ENCODE results near the gene SH3GL2.

SH3GL2 gene

GRCh38 chr9:17611917-17612316, 33.1 kb downstream of the SH3GL2 start:
- no peak for DNase-seq

DNA sequence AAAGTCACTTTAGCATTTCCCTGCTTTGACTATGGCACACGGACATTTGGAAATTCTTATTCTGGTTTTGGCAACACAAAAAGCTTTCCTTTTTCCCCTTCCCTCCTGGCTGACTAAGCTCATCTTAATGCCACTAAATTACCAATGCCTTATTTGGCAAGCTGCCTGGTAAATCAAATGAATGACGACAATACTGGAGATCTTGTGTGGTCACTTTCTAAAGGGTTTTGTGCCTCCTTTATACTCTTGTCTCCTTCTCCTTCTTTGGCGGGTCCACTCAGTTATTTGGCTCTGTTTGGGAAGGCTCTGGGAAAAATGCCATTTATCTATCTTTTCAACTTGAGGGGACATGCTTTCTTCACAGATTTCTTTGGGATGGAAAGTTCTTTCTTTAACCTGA, 34.9 kb downstream of the SH3GL2 start:
- DNase-seq = peak; percentile 7

GRCh38 chr9:17614250-17614649, 35.4 kb downstream of the SH3GL2 start:
- no peak for DNase-seq

GRCh38 chr9:17614903-17615302, 36.0 kb downstream of the SH3GL2 start:
- no peak for DNase-seq

DNA sequence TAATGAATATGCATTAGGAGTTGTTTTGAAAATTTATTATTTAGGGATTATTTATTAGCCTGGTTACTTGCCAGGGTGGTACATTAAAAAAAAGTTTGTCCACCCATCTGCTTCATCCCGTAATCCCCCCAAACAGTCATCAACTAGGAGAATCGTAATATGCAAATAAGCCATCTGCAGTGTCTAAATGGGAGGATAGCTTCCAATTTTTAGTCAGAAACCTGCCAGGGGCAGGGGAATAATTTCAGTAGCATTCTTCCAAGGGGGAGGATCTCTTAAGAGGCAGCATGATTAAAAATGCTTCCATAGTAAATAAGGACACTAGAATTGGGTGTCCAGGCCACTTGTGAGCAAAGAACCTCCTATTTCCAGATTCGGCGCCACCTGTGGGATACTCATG, 43.3 kb downstream of the SH3GL2 start:
- DNase-seq = no peak

- no peak for DNase-seq
Measured at GRCh38 chr9:17622749-17623148, 43.9 kb downstream of the SH3GL2 start.

- DNase-seq = no peak
Measured at GRCh38 chr9:17623965-17624364, 45.1 kb downstream of the SH3GL2 start.

DNA sequence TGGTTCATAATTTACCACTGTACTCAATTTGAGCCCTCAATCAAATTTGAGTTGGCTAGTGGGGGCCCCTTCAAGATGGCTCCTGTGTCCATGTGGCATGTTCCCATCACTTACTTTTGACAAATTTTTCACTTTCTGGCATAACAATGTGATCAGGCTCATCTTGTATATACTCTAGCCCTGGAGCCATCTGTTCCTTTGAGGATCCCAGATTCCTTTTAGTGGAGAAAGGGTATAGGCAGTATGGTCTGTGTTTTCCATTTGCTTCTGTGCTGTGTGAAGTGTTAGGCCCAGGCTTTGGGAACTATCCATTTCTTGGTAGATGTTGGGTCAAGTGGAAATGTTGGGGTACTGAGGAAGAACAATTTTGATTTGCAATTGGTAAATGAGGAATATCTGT, 45.7 kb downstream of the SH3GL2 start:
- no peak for DNase-seq

DNA sequence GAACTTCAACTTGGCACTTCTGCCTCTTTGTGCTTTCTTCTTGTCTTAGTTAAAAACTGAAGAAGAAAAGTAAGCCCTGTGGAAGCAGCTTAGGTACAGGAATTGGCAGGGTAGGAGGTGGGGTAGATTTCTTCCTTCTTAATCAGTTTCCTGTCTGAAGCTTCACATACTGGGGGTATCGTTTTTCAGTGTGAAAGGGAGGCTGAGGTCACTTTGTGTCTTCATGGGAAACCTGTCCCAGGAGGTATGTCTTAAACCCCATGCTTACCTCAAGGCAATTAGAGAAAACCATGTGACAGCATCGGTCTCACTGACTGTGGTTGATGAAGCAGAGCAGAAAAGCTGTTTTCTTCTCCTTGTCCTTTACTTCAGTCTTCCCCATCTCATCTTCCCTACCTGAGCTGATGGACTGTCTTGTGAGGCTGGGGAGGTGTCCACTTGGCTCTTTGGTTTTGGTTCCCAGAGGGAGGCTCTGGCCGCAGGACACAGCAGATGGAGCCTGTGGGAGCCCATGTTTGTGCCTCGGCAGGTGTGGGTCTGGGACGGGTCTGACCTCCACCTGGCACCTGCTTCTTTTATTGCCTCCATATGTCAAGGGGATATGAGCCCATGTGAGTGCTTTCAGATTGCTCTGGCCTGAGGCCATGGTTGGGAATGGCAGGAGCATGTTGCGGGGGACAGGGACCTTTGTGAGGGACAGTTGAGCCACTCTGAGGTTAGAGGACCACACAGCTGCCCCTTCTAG, 47.0 kb downstream of the SH3GL2 start:
- DNase-seq = no peak

DNA sequence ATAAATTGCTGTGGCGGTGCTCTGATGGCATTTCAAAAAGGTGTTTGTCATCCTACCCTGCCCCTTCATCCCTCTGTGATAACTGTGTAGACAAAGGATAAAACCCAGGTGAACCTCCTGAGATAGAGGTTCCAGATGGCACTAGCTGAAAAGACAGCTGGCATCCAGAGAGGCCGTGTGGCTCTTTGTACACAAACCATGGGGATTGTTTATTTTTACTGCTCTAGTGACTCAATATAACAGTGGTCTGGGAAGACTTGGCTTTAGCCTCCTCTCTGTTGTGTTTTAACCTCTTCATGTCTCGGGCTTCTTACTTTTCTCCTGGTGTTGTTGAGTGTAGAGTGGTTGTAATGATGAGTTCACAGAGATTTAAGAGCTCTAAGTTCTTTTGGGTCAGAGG, 48.8 kb downstream of the SH3GL2 start:
- DNase-seq = no peak

- DNase-seq = no peak
Measured at GRCh38 chr9:17628624-17629023, 49.8 kb downstream of the SH3GL2 start.

DNA sequence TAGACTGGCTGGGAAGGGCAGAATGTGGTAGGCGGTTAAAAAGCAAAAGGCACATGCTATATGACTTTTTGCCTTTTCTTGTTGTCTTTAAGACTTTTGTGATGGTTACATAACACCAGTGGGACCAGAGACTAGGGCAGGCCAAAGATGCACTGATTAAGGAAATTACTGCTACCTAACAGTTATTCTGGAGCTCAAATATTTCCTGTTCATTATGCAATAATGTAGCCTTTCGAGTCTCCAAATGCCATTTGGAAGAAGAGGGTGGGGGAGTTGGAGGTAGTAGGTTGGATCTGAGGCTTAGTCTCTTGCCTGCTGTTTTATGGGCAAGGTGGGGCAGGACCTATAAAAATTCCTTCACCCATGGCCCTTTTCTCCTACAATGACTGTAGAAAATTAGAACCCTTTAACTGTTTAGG, 51.7 kb downstream of the SH3GL2 start:
- DNase-seq = no peak

- no peak for DNase-seq
Measured at GRCh38 chr9:17631396-17631795, 52.5 kb downstream of the SH3GL2 start.

- DNase-seq = no peak
Measured at GRCh38 chr9:17632994-17633393, 54.1 kb downstream of the SH3GL2 start.

GRCh38 chr9:17635115-17635890, 56.4 kb downstream of the SH3GL2 start:
- DNase-seq = no peak

DNA sequence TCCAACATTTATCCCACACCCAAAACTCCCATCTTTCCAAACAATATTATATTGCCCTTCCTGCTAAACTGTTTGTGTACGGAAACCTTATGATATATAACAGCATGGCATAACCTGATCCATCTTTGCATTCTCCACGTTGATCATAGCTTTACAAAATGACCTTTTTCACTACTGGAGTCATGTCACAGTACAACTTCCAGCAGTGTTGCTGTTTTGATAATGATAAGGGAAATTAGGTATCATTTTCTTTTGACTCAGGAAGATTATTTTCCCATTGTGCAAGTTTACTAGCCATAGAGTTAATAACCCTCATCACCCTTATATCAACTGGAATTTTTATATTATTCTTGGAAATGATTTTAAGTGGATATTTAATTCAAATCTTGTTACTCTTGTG, 57.5 kb downstream of the SH3GL2 start:
- DNase-seq = no peak

DNA sequence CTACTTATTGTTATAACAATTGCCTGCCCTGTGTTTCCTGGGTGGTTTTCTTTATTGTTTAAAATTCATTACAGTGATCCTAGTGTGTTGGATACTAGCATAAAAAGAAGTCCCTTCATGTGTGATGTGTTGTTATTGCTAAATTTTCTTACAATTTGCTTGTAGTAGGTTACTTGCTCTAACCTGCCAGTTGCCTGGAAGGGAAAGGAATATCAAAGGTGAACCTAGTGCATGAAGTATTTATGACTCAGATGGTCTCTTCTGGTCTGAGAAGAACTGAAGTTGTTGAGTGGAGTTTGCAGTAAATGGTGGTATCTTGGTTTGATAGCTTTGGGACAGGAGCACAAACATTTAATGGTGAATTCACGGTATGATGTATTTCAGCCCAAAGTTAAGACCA, 58.0 kb downstream of the SH3GL2 start:
- no peak for DNase-seq

DNA sequence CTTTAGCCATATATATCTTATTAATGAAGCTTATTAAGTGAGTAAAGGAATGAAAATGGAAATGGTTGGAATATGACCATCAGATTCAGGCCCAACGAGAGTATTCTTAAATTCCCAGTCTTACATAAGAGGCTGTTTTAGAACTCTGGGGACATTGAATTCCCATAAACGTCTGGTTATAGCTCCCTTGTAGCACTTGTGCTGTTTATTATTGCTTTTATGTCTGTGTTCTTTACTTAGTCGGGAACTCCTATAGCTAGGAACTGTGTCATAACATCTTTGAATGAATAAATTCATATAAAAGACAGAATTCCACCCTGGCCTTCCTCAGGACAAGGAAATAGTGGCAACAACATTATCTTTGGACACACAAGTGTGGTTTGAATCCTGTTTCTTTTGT, 58.4 kb downstream of the SH3GL2 start:
- no peak for DNase-seq

DNA sequence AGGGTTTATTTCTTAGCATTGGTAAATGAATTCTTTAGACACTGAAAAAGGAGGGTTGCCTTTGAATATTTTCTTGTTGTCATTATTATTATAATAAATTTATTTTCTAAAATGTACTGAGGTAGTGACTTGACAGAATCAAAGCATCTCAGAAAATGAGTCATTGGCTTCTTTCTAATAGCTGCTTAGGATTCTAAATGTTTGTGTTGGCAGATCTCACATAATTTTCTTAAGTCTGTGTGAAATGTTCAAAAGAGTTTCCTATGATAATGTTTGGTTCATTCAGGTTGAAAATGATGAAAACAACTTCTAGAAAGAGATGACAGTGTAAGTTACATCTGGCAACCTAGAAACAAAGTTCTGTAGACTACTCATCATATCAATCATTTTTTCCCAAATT, 69.7 kb downstream of the SH3GL2 start:
- no peak for DNase-seq

- DNase-seq = no peak
Measured at GRCh38 chr9:17651725-17652124, 72.9 kb downstream of the SH3GL2 start.

GRCh38 chr9:17653947-17654465, 75.1 kb downstream of the SH3GL2 start:
- DNase-seq = peak; percentile 10

- DNase-seq = no peak
Measured at GRCh38 chr9:17656889-17657288, 78.0 kb downstream of the SH3GL2 start.

DNA sequence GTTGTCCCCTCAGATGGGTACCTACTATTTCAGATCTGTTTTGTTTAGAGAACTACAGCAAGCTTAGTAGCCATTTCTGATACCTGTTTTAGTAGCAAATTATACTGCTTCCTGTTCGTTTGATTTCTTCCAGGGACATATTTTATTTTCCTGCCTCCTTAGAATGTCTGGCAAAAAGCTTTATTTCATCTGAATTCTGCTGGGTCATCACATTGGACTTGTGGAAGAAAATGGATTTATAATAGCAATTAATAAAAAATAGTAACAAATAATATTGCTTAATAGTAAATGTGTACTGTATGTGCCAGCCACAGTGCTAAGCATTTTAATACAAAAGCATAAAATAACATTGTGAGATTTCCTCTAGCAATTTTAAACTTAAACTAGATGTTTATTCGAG, 79.4 kb downstream of the SH3GL2 start:
- DNase-seq = no peak

DNA sequence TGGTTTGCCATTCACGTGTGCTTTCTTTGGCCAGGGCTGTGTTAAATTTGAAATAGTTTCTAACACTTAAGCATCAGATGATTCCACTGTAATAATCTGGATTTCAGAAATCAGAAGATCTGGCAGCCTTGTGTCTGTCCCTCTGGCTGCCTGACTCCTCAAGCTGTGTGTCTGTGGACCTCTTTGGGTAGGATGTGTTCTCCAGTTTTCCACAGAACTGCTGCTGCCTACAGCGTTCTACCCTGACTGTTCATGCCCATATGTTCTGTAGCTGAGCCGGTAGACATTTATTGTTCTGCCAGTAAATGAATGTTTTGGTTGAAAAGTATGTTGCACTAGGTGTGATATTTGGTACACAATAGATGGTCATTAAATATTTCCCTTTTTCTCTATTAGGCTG, 81.3 kb downstream of the SH3GL2 start:
- DNase-seq = no peak
